OCI-LY3 (cell line): ENCODE results near the gene NLGN1.

Experiments used
- H2AFZ ChIP-seq: fragments of 200-600, 300-600 bp; shearing (Covaris generic); 2 replicates; pipeline ENCODE4 v1.6.0; 2014; ENCODE audit warnings: antibody characterized with exemption, low read depth, low read length
- H3K27ac ChIP-seq: fragments of 200-600, 300-600 bp; sonication (generic); 2 replicates; pipeline ENCODE4 v1.5.1; 2014; ENCODE audit warnings: mild to moderate bottlenecking, low read length, moderate library complexity, mixed read lengths
- H3K27me3 ChIP-seq: fragments of 200-600, 300-600 bp; sonication (generic); 2 replicates; pipeline ENCODE4 v1.6.1; 2014; ENCODE audit warnings: low read depth, low read length, mixed read lengths
- H3K36me3 ChIP-seq: fragments of 200-600, 300-600 bp; sonication (generic); replicated peaks from 2 replicates; pipeline ENCODE3; 2014; ENCODE audit warnings: low read depth, low read length, mixed read lengths
- H3K4me1 ChIP-seq: fragments of 300-600, 200-600 bp; sonication (generic); 2 replicates; pipeline ENCODE4 v1.6.1; 2014; ENCODE audit warnings: low read length, mixed read lengths
- H3K4me2 ChIP-seq: fragments of 200-600, 300-600 bp; sonication (generic); 2 replicates; pipeline ENCODE4 v1.6.1; 2014; ENCODE audit warnings: low read length, mixed read lengths
- H3K4me3 ChIP-seq: fragments of 300-600, 200-600 bp; sonication (generic); 2 replicates; pipeline ENCODE4 v1.5.1; 2014; ENCODE audit warnings: antibody characterized with exemption, mild to moderate bottlenecking, low read length, moderate library complexity
- H3K79me2 ChIP-seq: fragments of 300-600, 200-600 bp; shearing (Covaris generic); 2 replicates; pipeline ENCODE4 v1.6.1; 2014; ENCODE audit warnings: mild to moderate bottlenecking, low read length, mixed read lengths
- H3K9ac ChIP-seq: fragments of 300-600, 200-600 bp; shearing (Covaris generic); 2 replicates; pipeline ENCODE4 v1.6.0; 2014; ENCODE audit warnings: mild to moderate bottlenecking, low read length, moderate library complexity
- H3K9me3 ChIP-seq: fragments of 200-600, 300-600 bp; shearing (Covaris generic); 2 replicates; pipeline ENCODE4 v1.6.1; 2014; ENCODE audit warnings: low read length, mixed read lengths; ENCODE audit not compliant: insufficient read depth
- H4K20me1 ChIP-seq: fragments of 200-600, 300-600 bp; sonication (generic); 2 replicates; pipeline ENCODE4 v1.6.1; 2016; ENCODE audit warnings: low read length, mixed read lengths; ENCODE audit not compliant: insufficient read depth
- EZH2phosphoT487 ChIP-seq: fragments of 200-600 bp; shearing (Covaris generic); IDR thresholded peaks from 2 replicates; pipeline ENCODE4 v1.6.1; 2018; ENCODE audit warnings: antibody characterized with exemption, mixed run types, low read depth
- TF ChIP-seq, protein P1 (sequence below): fragments of 200-600, 300-600 bp; sonication (generic); IDR thresholded peaks from 2 replicates; pipeline ENCODE4 v1.5.1; 2014; ENCODE audit warnings: antibody characterized with exemption, low read length, low read depth

Gene NLGN1

DNA sequence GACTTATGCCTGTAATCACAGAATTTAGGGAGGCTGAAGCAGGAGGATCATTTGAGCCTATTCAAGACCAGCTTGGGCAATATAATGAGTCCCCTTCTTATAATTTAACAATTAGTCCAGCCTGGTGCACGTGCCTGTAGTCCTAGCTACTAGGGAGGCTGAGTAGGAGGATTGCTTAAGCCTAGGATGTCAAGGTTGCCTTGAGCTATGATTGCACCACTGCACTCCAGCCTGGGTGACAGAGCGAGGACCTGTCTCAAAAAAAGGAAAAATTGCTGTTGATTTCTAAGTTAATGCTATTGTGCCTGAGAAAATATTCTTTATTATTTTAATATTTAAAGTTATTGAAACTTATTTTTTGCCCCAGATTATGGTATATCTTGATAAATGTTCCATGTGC, 159.0 kb downstream of the NLGN1 start:
- TF ChIP-seq, protein P1, sequence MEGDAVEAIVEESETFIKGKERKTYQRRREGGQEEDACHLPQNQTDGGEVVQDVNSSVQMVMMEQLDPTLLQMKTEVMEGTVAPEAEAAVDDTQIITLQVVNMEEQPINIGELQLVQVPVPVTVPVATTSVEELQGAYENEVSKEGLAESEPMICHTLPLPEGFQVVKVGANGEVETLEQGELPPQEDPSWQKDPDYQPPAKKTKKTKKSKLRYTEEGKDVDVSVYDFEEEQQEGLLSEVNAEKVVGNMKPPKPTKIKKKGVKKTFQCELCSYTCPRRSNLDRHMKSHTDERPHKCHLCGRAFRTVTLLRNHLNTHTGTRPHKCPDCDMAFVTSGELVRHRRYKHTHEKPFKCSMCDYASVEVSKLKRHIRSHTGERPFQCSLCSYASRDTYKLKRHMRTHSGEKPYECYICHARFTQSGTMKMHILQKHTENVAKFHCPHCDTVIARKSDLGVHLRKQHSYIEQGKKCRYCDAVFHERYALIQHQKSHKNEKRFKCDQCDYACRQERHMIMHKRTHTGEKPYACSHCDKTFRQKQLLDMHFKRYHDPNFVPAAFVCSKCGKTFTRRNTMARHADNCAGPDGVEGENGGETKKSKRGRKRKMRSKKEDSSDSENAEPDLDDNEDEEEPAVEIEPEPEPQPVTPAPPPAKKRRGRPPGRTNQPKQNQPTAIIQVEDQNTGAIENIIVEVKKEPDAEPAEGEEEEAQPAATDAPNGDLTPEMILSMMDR, result no peak
- TF ChIP-seq EZH2phosphoT487, result no peak
- Histone ChIP-seq H3K4me2 (no peak overlapping the region), H3K27me3 (no peaks in the 10 kb centered on the region), H2AFZ (no peak overlapping the region), H3K36me3 (no peaks in the 10 kb centered on the region), H3K9ac (no peak overlapping the region), H4K20me1 (no peaks in the 10 kb centered on the region), H3K27ac (no peak overlapping the region), H3K4me3 (no peak overlapping the region), H3K79me2 (no peaks in the 10 kb centered on the region), H3K4me1 (no peaks in the 10 kb centered on the region), H3K9me3 (no peaks in the 10 kb centered on the region)

DNA sequence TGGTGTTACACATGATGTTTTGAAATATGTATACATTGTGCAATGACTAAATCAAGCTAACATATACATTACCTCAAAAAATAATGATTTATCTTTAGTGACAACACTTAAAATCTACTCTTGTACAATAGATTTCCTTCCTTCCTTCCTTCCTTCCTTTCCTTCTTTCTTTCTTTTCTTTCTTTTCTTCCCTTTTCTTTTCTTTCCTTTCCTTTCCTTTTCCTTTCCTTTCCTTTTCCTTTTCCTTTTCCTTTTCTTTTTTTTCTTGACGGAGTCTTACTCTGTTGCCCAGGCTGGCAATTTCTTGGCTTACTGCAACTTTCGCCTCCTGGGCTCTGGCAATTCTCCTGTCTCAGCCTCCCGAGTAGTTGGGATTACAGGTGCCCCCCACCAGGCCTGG, 170.5 kb downstream of the NLGN1 start:
- H3K36me3 ChIP-seq, result no peaks in the 10 kb centered on the region
- no peaks in the 10 kb centered on the region for H3K9me3 ChIP-seq
- H4K20me1 ChIP-seq, result no peaks in the 10 kb centered on the region
- no peak overlapping the region for H3K27ac ChIP-seq
- no peak overlapping the region for H3K9ac ChIP-seq
- H3K4me2 ChIP-seq, result no peak overlapping the region
- H3K27me3 ChIP-seq, result no peaks in the 10 kb centered on the region
- no peaks in the 10 kb centered on the region for H3K4me1 ChIP-seq
- no peak for TF ChIP-seq EZH2phosphoT487
- TF ChIP-seq, protein P1, result no peak
- H3K4me3 ChIP-seq, result no peak overlapping the region
- no peak overlapping the region for H2AFZ ChIP-seq
- no peaks in the 10 kb centered on the region for H3K79me2 ChIP-seq

DNA sequence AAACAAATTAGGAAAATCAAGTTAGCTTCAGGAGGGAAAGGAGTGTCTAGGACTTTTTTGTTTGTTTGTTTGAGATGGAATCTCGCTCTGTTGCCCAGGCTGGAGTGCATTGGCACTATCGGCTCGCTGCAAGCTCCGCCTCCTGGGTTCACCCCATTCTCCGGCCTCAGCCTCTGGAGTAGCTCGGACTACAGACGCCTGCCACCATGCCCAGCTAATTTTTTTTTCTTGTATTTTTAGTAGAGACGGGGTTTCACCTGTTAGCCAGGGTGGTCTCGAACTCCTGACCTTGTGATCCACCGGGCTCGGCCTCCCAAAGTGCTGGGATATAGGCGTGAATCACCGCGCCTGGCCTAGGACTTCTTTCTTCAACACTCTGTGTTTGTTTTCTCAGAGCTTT, 171.1 kb downstream of the NLGN1 start:
- Histone ChIP-seq H3K4me3 (no peak overlapping the region), H4K20me1 (no peaks in the 10 kb centered on the region), H3K4me1 (no peaks in the 10 kb centered on the region), H3K9ac (no peak overlapping the region), H3K27ac (no peak overlapping the region), H3K36me3 (no peaks in the 10 kb centered on the region), H3K27me3 (no peaks in the 10 kb centered on the region), H3K4me2 (no peak overlapping the region), H3K79me2 (no peaks in the 10 kb centered on the region), H2AFZ (no peak overlapping the region), H3K9me3 (no peaks in the 10 kb centered on the region)
- TF ChIP-seq EZH2phosphoT487, result no peak
- TF ChIP-seq, protein P1, result no peak

DNA sequence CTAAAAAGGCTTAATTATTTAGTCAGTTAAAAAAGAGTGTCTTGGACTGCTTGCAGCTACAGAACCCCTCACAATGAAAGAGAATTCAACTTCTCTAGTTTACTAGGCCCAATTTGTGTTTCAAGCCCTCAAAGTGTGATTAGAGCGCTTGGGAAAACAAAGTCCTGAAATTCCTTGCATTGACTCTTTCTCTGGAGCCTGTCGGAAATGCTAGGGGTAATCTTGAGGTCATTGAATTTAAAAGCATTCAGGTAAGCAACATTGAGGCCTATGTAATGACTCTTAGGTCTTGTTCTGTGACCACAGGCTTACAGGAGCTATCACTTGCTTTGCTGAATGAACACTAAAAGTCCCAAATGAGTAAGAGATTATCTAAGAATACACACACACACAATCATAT, 186.0 kb downstream of the NLGN1 start:
- no peaks in the 10 kb centered on the region for H3K27me3 ChIP-seq
- no peak overlapping the region for H3K4me2 ChIP-seq
- H4K20me1 ChIP-seq, result no peaks in the 10 kb centered on the region
- no peak overlapping the region for H3K4me3 ChIP-seq
- H3K36me3 ChIP-seq, result no peaks in the 10 kb centered on the region
- no peaks in the 10 kb centered on the region for H3K4me1 ChIP-seq
- no peak overlapping the region for H3K9ac ChIP-seq
- TF ChIP-seq EZH2phosphoT487, result no peak
- TF ChIP-seq, protein P1, result no peak
- no peak overlapping the region for H2AFZ ChIP-seq
- no peaks in the 10 kb centered on the region for H3K9me3 ChIP-seq
- H3K27ac ChIP-seq, result no peak overlapping the region
- H3K79me2 ChIP-seq, result no peaks in the 10 kb centered on the region
